Stimulated activated CD8-positive, alpha-beta memory T cell treated with anti-CD3 and anti-CD28 coated beads, Interleukin-4, amount 100 ng/mL, for 48 hours (primary cell): Measurements from ENCODE around the gene TRIM56.
A peak's percentile ranks its signal among the peaks of the same experiment; 100 is the strongest.

Source experiments
- DNase-seq: peaks from one replicate; pipeline ENCODE4 v3.0.0-alpha.2; 2020

TRIM56 gene

DNA sequence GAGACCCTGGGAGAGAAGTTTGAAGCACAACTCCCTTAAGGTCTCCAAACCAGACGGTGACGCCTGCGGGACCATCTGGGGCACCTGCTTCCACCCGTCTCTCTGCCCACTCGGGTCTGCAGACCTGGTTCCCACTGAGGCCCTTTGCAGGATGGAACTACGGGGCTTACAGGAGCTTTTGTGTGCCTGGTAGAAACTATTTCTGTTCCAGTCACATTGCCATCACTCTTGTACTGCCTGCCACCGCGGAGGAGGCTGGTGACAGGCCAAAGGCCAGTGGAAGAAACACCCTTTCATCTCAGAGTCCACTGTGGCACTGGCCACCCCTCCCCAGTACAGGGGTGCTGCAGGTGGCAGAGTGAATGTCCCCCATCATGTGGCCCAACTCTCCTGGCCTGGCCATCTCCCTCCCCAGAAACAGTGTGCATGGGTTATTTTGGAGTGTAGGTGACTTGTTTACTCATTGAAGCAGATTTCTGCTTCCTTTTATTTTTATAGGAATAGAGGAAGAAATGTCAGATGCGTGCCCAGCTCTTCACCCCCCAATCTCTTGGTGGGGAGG lies 52.5 kb downstream of the TRIM56 start:
- no peak for DNase-seq

DNA sequence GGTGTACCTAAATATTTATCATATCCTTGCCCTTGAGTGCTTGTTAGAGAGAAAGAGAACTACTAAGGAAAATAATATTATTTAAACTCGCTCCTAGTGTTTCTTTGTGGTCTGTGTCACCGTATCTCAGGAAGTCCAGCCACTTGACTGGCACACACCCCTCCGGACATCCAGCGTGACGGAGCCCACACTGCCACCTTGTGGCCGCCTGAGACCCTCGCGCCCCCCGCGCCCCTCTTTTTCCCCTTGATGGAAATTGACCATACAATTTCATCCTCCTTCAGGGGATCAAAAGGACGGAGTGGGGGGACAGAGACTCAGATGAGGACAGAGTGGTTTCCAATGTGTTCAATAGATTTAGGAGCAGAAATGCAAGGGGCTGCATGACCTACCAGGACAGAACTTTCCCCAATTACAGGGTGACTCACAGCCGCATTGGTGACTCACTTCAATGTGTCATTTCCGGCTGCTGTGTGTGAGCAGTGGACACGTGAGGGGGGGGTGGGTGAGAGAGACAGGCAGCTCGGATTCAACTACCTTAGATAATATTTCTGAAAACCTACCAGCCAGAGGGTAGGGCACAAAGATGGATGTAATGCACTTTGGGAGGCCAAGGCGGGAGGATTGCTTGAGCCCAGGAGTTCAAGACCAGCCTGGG lies 53.1 kb downstream of the TRIM56 start:
- DNase-seq: peak; percentile 90

DNA sequence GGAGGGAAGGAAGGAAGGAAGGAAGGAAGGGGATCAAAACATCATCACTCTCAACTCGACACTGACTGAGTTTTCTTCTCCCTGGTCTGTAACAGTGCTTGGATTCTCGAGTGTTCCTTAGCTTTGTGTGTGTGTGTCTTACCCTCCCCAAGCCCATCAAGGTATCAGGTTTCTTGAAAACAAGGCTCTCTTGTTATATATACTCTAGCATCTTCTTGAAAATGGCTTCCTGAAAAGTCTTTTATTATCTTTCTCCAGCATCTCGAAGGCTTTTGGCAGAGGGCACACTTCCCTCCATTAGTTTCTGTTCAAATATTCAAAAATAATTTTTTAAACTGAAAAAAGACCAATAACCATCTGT lies 55.0 kb downstream of the TRIM56 start:
- DNase-seq: no peak

DNA sequence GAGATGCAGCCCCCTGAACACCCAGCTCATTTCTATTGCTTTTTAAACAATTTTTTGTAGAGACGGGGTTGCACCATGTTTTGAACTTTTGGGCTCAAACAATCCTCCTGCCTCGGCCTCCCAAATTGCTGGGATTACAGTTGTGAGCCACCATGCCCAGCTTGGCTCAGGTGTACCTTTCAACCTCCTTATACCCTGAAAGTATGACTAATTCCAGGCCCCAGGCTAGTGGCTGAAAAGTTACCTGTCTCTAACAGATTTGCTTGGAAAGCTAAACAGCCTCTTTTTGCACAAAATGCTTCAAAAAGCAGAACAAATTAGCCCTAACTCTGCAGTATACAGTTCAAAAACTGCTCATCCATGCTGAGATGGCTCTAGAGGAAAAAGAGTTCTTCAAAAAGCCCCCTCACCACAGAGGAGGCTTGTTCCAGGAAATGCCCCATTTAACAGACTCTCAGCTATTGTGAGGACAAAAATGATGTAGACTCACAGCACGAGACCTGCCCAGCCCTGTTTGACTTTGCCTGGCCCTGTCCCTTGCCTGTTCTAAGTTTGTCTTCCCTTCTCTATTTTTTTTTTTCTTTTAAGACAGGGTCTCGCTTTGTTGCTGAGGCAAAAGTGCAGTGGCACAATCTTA lies 55.6 kb downstream of the TRIM56 start:
- no peak for DNase-seq
